Activated naive CD8-positive, alpha-beta T cell treated with anti-CD3 and anti-CD28 coated beads, Interleukin-2, amount 50 U/mL, for 16 hours (primary cell): ENCODE results near the gene HERPUD1.

Experiments
- DNase-seq: peaks from one replicate; pipeline ENCODE4 v3.0.0-alpha.2; 2020; ENCODE audit warnings: low read depth, low spot score

The HERPUD1 gene

GRCh38 chr16:56910654-56911539 is 21.0 kb upstream of the HERPUD1 start:
- no peak for DNase-seq

- no peak for DNase-seq
These were observed 20.0 kb upstream of the HERPUD1 start for GRCh38 chr16:56911771-56912571.

- no peak for DNase-seq
These were observed 18.9 kb upstream of the HERPUD1 start for GRCh38 chr16:56912746-56913708.

- DNase-seq = no peak
These were observed 17.0 kb upstream of the HERPUD1 start for GRCh38 chr16:56914896-56915295.

- DNase-seq = no peak
These were observed 16.4 kb upstream of the HERPUD1 start for GRCh38 chr16:56915336-56916119.

GRCh38 chr16:56916571-56917403 is 15.2 kb upstream of the HERPUD1 start:
- DNase-seq = no peak

- DNase-seq = no peak
These were observed 13.4 kb upstream of the HERPUD1 start for GRCh38 chr16:56918467-56919012.

- no peak for DNase-seq
These were observed 12.7 kb upstream of the HERPUD1 start for GRCh38 chr16:56919099-56919800.

- no peak for DNase-seq
These were observed 10.4 kb upstream of the HERPUD1 start for GRCh38 chr16:56921571-56921970.

GRCh38 chr16:56923481-56924091 is 8.4 kb upstream of the HERPUD1 start:
- no peak for DNase-seq

- no peak for DNase-seq
These were observed 4.5 kb upstream of the HERPUD1 start for GRCh38 chr16:56927471-56927870.

GRCh38 chr16:56929639-56930038 is 2.3 kb upstream of the HERPUD1 start:
- DNase-seq = no peak

- DNase-seq = no peak
These were observed 1.3 kb upstream of the HERPUD1 start for GRCh38 chr16:56930486-56931270.

GRCh38 chr16:56931271-56931891 is 561 bp upstream of the HERPUD1 start:
- DNase-seq = no peak

- no peak for DNase-seq
These were observed 1.0 kb downstream of the HERPUD1 start for GRCh38 chr16:56932721-56933619.
